HepG2 (cell line): ENCODE data around the gene APBB1. TPM values are rescaled to one million over a fixed set of nuclear protein-coding genes. Genes with fewer than 3 reads are reported as not detected.
A peak's percentile ranks its signal among the peaks of the same experiment; 100 is the strongest.

ENCODE experiments used
- MIER3 ChIP-seq: IDR thresholded peaks from 2 replicates; pipeline ENCODE4 v1.6.1; 2016; ENCODE audit warnings: missing compliant biosample characterization, borderline replicate concordance
- NFE2L1 ChIP-seq: sonication (generic); formaldehyde crosslinking; IDR thresholded peaks from 2 replicates; pipeline ENCODE4 v1.4.0; 2020; ENCODE audit warnings: missing genetic modification reagents, mild to moderate bottlenecking, borderline replicate concordance
- ZFX ChIP-seq: sonication (generic); formaldehyde crosslinking; IDR thresholded peaks from 2 replicates; pipeline ENCODE4 v1.4.0; 2020; ENCODE audit warnings: mild to moderate bottlenecking, low read depth, missing genetic modification reagents, moderate library complexity
- ZNF343 ChIP-seq: sonication (generic); formaldehyde crosslinking; IDR thresholded peaks from 2 replicates; pipeline ENCODE4 v1.4.0; 2020; ENCODE audit warnings: mild to moderate bottlenecking, missing genetic modification reagents
- ZSCAN30 ChIP-seq: sonication (generic); formaldehyde crosslinking; IDR thresholded peaks from 2 replicates; pipeline ENCODE4 v1.5.0; 2020; ENCODE audit warnings: mild to moderate bottlenecking, missing genetic modification reagents
- polyA plus RNA-seq, 8 experiments: library from polyadenylated mRNA; depleted of rRNA in 3 of 8; stranded (reverse) in 7 of 8; unstranded in 1 of 8; fragments of >200 nt; fragmentation: Illumina TruSeq in 4 of 8; extraction: Trizol in 4 of 8; gene quantifications; 2 replicates each; pipeline versions ENCODE4 v1.2.1 to v1.2.3, GENCODE V29; 2011 to 2016; ENCODE audit warnings: low read depth in 4 of 8, missing spikeins in 1 of 8, mixed read lengths in 1 of 8; ENCODE audit not compliant: insufficient read depth in 1 of 8
- total RNA-seq, 5 experiments: library from RNA; depleted of rRNA; stranded (reverse); fragments of >200 nt; fragmentation: Illumina TruSeq; extraction: Trizol; gene quantifications; 2 replicates each; pipeline ENCODE4 v1.2.3, GENCODE V29; 2016; ENCODE audit warnings: low read depth in 1 of 5
- TF ChIP-seq, protein P1 (sequence below): sonication (generic); formaldehyde crosslinking; conservative IDR thresholded peaks from 2 replicates; pipeline ENCODE4 v1.4.0; 2020; ENCODE audit warnings: mild to moderate bottlenecking, missing genetic modification reagents, moderate library complexity
- TF ChIP-seq, protein P2 (sequence below): sonication (generic); formaldehyde crosslinking; IDR thresholded peaks from 2 replicates; pipeline ENCODE4 v1.8.1; 2023; ENCODE audit warnings: mild to moderate bottlenecking, moderate library complexity, missing genetic modification reagents

APBB1 gene
- total and polyA plus RNA-seq, 2 of the 13 experiments (the other 11 are each of a cell fraction or from before 2014, with no cell fraction given), result 1.7 to 3.5 TPM

DNA sequence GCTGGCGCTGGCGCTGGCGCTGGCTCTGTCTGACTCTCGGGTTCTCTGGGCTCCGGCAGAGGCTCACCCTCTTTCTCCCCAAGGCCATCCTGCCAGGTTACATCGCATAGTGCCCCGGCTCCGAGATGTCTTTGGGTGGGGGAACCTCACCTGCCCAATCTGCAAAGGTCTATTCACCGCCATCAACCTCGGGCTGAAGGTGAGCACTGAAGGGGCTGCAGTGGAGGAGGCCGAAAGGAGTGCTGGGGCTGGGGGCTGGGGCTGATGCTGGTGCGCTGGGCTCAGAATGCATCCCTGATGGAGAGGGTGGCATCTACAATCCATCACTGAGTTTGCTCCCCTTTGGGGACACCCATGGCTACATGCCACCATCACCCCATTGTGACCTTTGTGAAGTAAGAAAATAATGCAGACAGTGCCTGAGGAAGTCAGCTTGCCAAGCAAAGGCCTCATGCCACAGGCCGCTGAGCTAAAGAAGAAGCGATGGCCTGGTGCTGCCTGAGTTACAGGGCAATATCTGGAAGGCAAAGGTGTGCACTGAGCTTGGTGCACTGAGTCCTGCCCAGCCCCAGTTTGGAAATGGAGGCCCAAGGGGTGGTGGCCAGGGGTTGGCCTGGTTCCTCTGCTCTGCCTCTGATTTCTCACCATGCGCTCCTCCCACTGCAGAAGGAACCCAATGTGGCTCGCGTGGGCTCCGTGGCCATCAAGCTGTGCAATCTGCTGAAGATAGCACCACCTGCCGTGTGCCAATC is 28.0 kb downstream of the APBB1 start (continued):
- TF ChIP-seq, protein P1, sequence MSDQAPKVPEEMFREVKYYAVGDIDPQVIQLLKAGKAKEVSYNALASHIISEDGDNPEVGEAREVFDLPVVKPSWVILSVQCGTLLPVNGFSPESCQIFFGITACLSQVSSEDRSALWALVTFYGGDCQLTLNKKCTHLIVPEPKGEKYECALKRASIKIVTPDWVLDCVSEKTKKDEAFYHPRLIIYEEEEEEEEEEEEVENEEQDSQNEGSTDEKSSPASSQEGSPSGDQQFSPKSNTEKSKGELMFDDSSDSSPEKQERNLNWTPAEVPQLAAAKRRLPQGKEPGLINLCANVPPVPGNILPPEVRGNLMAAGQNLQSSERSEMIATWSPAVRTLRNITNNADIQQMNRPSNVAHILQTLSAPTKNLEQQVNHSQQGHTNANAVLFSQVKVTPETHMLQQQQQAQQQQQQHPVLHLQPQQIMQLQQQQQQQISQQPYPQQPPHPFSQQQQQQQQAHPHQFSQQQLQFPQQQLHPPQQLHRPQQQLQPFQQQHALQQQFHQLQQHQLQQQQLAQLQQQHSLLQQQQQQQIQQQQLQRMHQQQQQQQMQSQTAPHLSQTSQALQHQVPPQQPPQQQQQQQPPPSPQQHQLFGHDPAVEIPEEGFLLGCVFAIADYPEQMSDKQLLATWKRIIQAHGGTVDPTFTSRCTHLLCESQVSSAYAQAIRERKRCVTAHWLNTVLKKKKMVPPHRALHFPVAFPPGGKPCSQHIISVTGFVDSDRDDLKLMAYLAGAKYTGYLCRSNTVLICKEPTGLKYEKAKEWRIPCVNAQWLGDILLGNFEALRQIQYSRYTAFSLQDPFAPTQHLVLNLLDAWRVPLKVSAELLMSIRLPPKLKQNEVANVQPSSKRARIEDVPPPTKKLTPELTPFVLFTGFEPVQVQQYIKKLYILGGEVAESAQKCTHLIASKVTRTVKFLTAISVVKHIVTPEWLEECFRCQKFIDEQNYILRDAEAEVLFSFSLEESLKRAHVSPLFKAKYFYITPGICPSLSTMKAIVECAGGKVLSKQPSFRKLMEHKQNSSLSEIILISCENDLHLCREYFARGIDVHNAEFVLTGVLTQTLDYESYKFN (CRISPR knock-in tag), result no peak
- TF ChIP-seq, protein P2, sequence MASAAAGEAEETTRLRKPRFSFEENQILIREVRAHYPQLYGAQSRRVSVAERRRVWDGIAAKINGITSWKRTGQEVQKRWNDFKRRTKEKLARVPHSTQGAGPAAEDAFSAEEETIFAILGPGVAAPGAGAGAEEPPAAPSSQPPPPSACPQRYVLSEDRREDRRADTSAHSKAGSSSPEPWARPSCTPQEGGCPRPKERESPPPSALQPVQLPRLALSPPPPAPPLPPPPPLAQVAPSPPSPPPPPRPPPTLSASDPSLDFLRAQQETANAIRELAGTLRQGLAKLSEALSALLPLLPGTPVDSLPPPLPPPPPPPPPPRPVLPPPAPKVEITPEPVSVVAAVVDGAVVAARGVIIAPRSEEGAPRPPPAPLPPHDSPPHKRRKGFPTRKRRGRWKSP (CRISPR knock-in tag), result peak; percentile 99
- TF ChIP-seq ZSCAN30 (CRISPR knock-in tag), result no peak
- TF ChIP-seq ZNF343, result 0 out of 2 replicates have a peak, but pooled peaks have one; percentile 5
- peak; percentile 33; the same call in 1 of the 2 replicates for TF ChIP-seq ZFX (CRISPR knock-in tag)
- TF ChIP-seq MIER3 (CRISPR knock-in tag), result 0 out of 2 replicates have a peak, but pooled peaks have one; percentile 4
- TF ChIP-seq NFE2L1, result 0 out of 2 replicates have a peak, but pooled peaks have one; percentile 1
